Measurements from ENCODE around the gene SPEM3.

DNA sequence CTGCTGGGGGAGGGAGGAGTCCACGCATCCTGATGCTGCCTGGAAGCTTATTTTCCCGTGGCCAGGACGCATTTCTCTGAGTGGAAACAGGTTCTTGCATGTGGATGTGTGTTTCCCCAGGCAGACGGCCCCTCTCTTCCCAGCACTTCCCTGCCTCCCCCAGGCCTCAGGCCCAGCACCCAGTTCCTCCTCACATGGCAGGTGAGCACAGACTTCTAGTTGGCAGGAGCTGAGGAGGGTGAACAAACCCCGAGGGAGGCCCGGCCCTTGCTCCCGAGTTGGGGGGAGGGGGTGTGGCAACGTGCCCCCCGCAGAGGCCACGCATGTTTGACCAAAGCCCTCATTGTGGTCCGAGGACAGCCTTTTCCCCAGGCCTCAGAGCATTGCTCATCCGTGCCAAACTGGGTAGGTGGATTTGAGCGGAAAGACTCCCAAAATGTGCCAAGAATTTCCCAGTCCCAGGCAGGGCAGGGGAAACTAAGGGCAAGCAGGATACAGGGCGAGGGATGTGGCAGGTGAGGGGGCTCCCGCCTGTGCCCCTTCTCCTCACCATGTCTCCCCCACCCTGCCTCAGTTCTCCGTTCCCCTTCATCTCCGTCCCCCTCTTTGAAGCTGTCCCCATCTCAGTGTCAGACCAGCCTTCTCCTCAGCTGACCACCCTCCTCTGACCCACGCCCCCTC lies 10.0 kb upstream of the SPEM3 start:
- TF ChIP-seq CTCF (IDR thresholded peaks at IDR 0.05) (no peak), POLR2A (IDR thresholded peaks at IDR 0.05) (no peak)
